Measurements from ENCODE around the gene PDE2A. TPM values are rescaled to one million over a fixed set of nuclear protein-coding genes. Genes with fewer than 3 reads are reported as not detected.

Gene PDE2A
- total and polyA plus RNA-seq, 8 donors = 8.4 to 13.8 (median 11.2) TPM

DNA sequence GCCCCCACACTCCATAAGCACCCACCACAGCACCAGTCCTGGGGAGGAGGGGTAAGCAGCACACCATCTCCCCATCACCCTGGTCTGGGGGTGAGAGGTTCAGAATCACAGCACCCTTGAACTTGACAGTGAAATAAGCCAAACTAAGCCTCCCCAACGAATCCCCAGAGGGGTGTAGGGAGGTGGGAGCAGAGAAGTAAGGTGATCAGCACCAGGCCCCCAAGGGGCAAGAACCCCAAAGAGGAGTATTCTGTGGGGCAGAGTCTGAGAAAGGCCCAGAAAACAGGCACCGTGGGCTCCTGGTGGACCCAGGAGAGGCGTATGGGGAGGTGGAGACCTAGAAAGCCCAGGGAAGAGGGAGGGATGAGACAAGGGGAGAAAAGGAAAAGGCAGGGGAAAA lies 47.1 kb upstream of the PDE2A start:
- no peak for ATAC-seq
- Histone ChIP-seq H3K27me3 (no peaks in the 10 kb centered on the region), H3K4me1 (peaks cover 42 to 96% of the 10 kb centered on the region in 2 donors), H3K27ac (peak overlapping the region; percentile 87 to 92), H3K36me3 (peaks cover 0 to 45% of the 10 kb centered on the region in 2 donors), H3K9me3 (no peaks in the 10 kb centered on the region), H3K4me3 (peak overlapping the region; percentile 42 to 65)
- TF ChIP-seq CTCF (IDR thresholded peaks at IDR 0.05) = no peak
- no peak for DNase-seq
- intact Hi-C loops (cut with DNase I) = loop anchor here in 1 of 2 donors (5.0 kb wide), 1 partner anchor 91 kb away; the partner anchor contains the start of gene ATG16L2

GRCh38 chr11:72720784-72721183 lies 46.6 kb upstream of the PDE2A start:
- DNase-seq (peak in 1 of 4 donors; percentile 72), ATAC-seq (no peak)
- H3K9me3 ChIP-seq = no peaks in the 10 kb centered on the region
- TF ChIP-seq CTCF (IDR thresholded peaks at IDR 0.05) = no peak
- intact Hi-C loops (cut with DNase I) = loop anchor here in 1 of 2 donors (5.0 kb wide), 1 partner anchor 92 kb away; the partner anchor contains the start of gene ATG16L2
- H3K4me3 ChIP-seq = peak overlapping the region; percentile 42 to 65
- H3K36me3 ChIP-seq = peaks cover 0 to 43% of the 10 kb centered on the region in 2 donors
- H3K27ac ChIP-seq = peak overlapping the region; percentile 87 to 92
- H3K4me1 ChIP-seq = peaks cover 42 to 95% of the 10 kb centered on the region in 2 donors
- H3K27me3 ChIP-seq = no peaks in the 10 kb centered on the region

GRCh38 chr11:72720047-72720446 lies 45.8 kb upstream of the PDE2A start:
- DNase-seq = peak in 2 of 4 donors; percentile 67 to 87
- H3K27me3 ChIP-seq = no peaks in the 10 kb centered on the region
- peak overlapping the region; percentile 87 to 92 for H3K27ac ChIP-seq
- H3K9me3 ChIP-seq = no peaks in the 10 kb centered on the region
- H3K4me3 ChIP-seq = peak overlapping the region in 1 of 2 donors; percentile 65
- peak; percentile 1 for ATAC-seq
- intact Hi-C loops (cut with DNase I) = loop anchor here in 1 of 2 donors (5.0 kb wide), 1 partner anchor 92 kb away; the partner anchor contains the start of gene ATG16L2
- TF ChIP-seq CTCF (IDR thresholded peaks at IDR 0.05) = no peak
- H3K4me1 ChIP-seq = peaks cover 42 to 95% of the 10 kb centered on the region in 2 donors
- H3K36me3 ChIP-seq = peaks cover 0 to 44% of the 10 kb centered on the region in 2 donors

GRCh38 chr11:72719551-72719950 lies 45.3 kb upstream of the PDE2A start:
- TF ChIP-seq CTCF (IDR thresholded peaks at IDR 0.05) = no peak
- ATAC-seq (no peak), DNase-seq (no peak)
- H3K36me3 ChIP-seq = peaks cover 0 to 45% of the 10 kb centered on the region in 2 donors
- H3K4me3 ChIP-seq = peak overlapping the region in 1 of 2 donors; percentile 65
- peak overlapping the region; percentile 87 to 92 for H3K27ac ChIP-seq
- H3K9me3 ChIP-seq = no peaks in the 10 kb centered on the region
- intact Hi-C loops (cut with DNase I) = no loop called here
- H3K27me3 ChIP-seq = no peaks in the 10 kb centered on the region
- H3K4me1 ChIP-seq = peaks cover 42 to 95% of the 10 kb centered on the region in 2 donors

GRCh38 chr11:72719144-72719543 lies 44.9 kb upstream of the PDE2A start:
- ATAC-seq (peak; percentile 35), DNase-seq (peak in 2 of 4 donors; percentile 20 to 63)
- TF ChIP-seq CTCF (IDR thresholded peaks at IDR 0.05) = no peak
- Histone ChIP-seq H3K4me3 (peak overlapping the region in 1 of 2 donors; percentile 65), H3K4me1 (peaks cover 42 to 95% of the 10 kb centered on the region in 2 donors), H3K27ac (peak overlapping the region; percentile 87 to 92), H3K36me3 (peaks cover 0 to 45% of the 10 kb centered on the region in 2 donors), H3K9me3 (no peaks in the 10 kb centered on the region), H3K27me3 (no peaks in the 10 kb centered on the region)
- intact Hi-C loops (cut with DNase I) = no loop called here

Measured in left lung (tissue), 10 donors.